H1 (cell line): ENCODE results near the gene PJVK. TPM values are rescaled to one million over a fixed set of nuclear protein-coding genes. Genes with fewer than 3 reads are reported as not detected.
A peak's percentile ranks its signal among the peaks of the same experiment; 100 is the strongest.

ENCODE experiments used
- CTCF ChIA-PET: fragments of 300-600 bp; sonication (Branson Sonifier 250); formaldehyde crosslinking; loops from one replicate; lab custom pipeline; 2021; ENCODE audit not compliant: partially characterized antibody; lab: Charles Lee
- POLR2A ChIA-PET: fragments of 300-600 bp; sonication (Branson Sonifier 250); formaldehyde crosslinking; loops from one replicate; lab custom pipeline; 2021; ENCODE audit warnings: inconsistent platforms; ENCODE audit not compliant: partially characterized antibody; lab: Charles Lee
- DNase-seq, 2 experiments: peaks; one replicate each; pipeline versions ENCODE4 v3.0.0 to v3.0.0-alpha.2; 2010 to 2022; ENCODE audit warnings: low spot score in 2 of 2, low read depth in 1 of 2, mixed read lengths in 1 of 2
- FAIRE-seq: peaks from 2 replicates; lab custom pipeline; 2011; peaks lifted over from hg19 to GRCh38; lab: Jason Lieb, UNC
- H2AFZ ChIP-seq: 2 replicates; pipeline ENCODE4 v1.8.1; 2012; ENCODE audit warnings: low read length, inconsistent platforms
- H2AK5ac ChIP-seq: 2 replicates; pipeline ENCODE4 v1.6.1; 2013; ENCODE audit warnings: low read depth, low read length
- H2BK120ac ChIP-seq: replicated peaks from 2 replicates; pipeline ENCODE3; 2013; ENCODE audit warnings: low read depth, low read length, inconsistent platforms
- H2BK12ac ChIP-seq: 2 replicates; pipeline ENCODE4 v1.6.1; 2013; ENCODE audit warnings: low read depth, low read length
- H2BK15ac ChIP-seq: 2 replicates; pipeline ENCODE4 v1.6.1; 2013; ENCODE audit warnings: low read length
- H2BK20ac ChIP-seq: 2 replicates; pipeline ENCODE4 v1.6.1; 2013; ENCODE audit warnings: low read length
- H2BK5ac ChIP-seq: 2 replicates; pipeline ENCODE4 v1.6.1; 2013; ENCODE audit warnings: low read depth, low read length
- H3K14ac ChIP-seq: 2 replicates; pipeline ENCODE4 v1.6.1; 2013; ENCODE audit warnings: inconsistent platforms; ENCODE audit not compliant: insufficient read length
- H3K18ac ChIP-seq: 2 replicates; pipeline ENCODE4 v1.6.1; 2013; ENCODE audit warnings: low read length; ENCODE audit errors: extremely low read depth
- H3K23ac ChIP-seq: 2 replicates; pipeline ENCODE4 v1.6.1; 2013; ENCODE audit warnings: inconsistent platforms; ENCODE audit not compliant: insufficient read length
- H3K23me2 ChIP-seq: 2 replicates; pipeline ENCODE4 v1.6.1; 2013; ENCODE audit warnings: low read depth, low read length
- H3K27ac ChIP-seq: 2 replicates; pipeline ENCODE4 v1.6.1; 2011; ENCODE audit warnings: low read depth, low read length, inconsistent platforms
- H3K27me3 ChIP-seq, 4 experiments: replicated peaks in 1 of 4; 1 replicate in 1 of 4; 2 replicates in 3 of 4; pipeline versions ENCODE4 v1.6.1 to v1.8.1; 2011 to 2013; ENCODE audit warnings: low read length in 3 of 4, mild to moderate bottlenecking in 3 of 4, inconsistent platforms in 2 of 4, mixed read lengths in 2 of 4, moderate library complexity in 1 of 4; ENCODE audit not compliant: control insufficient read depth in 3 of 4, insufficient read depth in 3 of 4; ENCODE audit errors: extremely low read depth in 1 of 4
- H3K36me3 ChIP-seq, 4 experiments: 2 replicates each; pipeline versions ENCODE4 v1.6.1 to v1.8.1; 2011 to 2013; ENCODE audit warnings: mild to moderate bottlenecking in 4 of 4, low read length in 3 of 4, moderate library complexity in 2 of 4, control low read depth in 1 of 4, inconsistent platforms in 1 of 4; ENCODE audit not compliant: insufficient read depth in 4 of 4, control insufficient read depth in 2 of 4
- H3K4ac ChIP-seq: replicated peaks from 2 replicates; pipeline ENCODE3; 2013; ENCODE audit warnings: low read length, low read depth, mixed read lengths, inconsistent platforms; ENCODE audit not compliant: insufficient read length
- H3K4me1 ChIP-seq, 4 experiments: replicated peaks in 1 of 4; 1 replicate in 1 of 4; 2 replicates in 3 of 4; pipeline versions ENCODE4 v1.6.1 to v1.8.1; 2011 to 2013; ENCODE audit warnings: low read length in 3 of 4, inconsistent platforms in 2 of 4, mixed read lengths in 1 of 4; ENCODE audit not compliant: insufficient read depth in 4 of 4, control insufficient read depth in 3 of 4
- H3K4me2 ChIP-seq, 2 experiments: 2 replicates each; pipeline versions ENCODE4 v1.6.1 to v1.8.1; 2011 to 2013; ENCODE audit warnings: low read depth in 2 of 2, low read length in 2 of 2, control low read depth in 1 of 2, inconsistent platforms in 1 of 2, mild to moderate bottlenecking in 1 of 2; ENCODE audit not compliant: insufficient read depth in 1 of 2
- H3K4me3 ChIP-seq, 4 experiments: fragments of 200-600, 300-600 bp in 1 of 4; sonication (generic), shearing (Covaris generic), sonication (Bioruptor Twin) in 1 of 4; 2 replicates each; pipeline versions ENCODE4 v1.5.1 to v1.8.1; 2011 to 2016; ENCODE audit warnings: low read length in 4 of 4, low read depth in 3 of 4, control low read depth in 2 of 4, inconsistent platforms in 2 of 4, mild to moderate bottlenecking in 2 of 4, mixed read lengths in 1 of 4, moderate library complexity in 1 of 4; ENCODE audit not compliant: insufficient read depth in 2 of 4; ENCODE audit errors: extremely low read depth in 1 of 4
- H3K56ac ChIP-seq: replicated peaks from 2 replicates; pipeline ENCODE3; 2013; ENCODE audit warnings: low read depth, mild to moderate bottlenecking, mixed read lengths, low read length, inconsistent platforms; ENCODE audit not compliant: insufficient read length
- H3K79me1 ChIP-seq: 2 replicates; pipeline ENCODE4 v1.6.1; 2013; ENCODE audit warnings: low read depth, low read length, control low read depth
- H3K79me2 ChIP-seq, 2 experiments: 2 replicates each; pipeline versions ENCODE4 v1.6.1 to v1.8.1; 2012 to 2013; ENCODE audit warnings: low read length in 2 of 2, mild to moderate bottlenecking in 2 of 2, inconsistent platforms in 1 of 2; ENCODE audit not compliant: insufficient read depth in 2 of 2, control insufficient read depth in 1 of 2
- H3K9ac ChIP-seq, 4 experiments: replicated peaks in 1 of 4; 1 replicate in 1 of 4; 2 replicates in 3 of 4; pipeline versions ENCODE4 v1.6.1 to v1.8.1; 2011 to 2013; ENCODE audit warnings: low read depth in 3 of 4, low read length in 3 of 4, control low read depth in 2 of 4, mild to moderate bottlenecking in 2 of 4, moderate library complexity in 2 of 4, inconsistent platforms in 1 of 4; ENCODE audit errors: extremely low read depth in 1 of 4
- H3K9me3 ChIP-seq, 2 experiments: 2 replicates each; pipeline versions ENCODE4 v1.6.1 to v1.8.1; 2012 to 2013; ENCODE audit warnings: mild to moderate bottlenecking in 2 of 2, moderate library complexity in 2 of 2, control low read depth in 1 of 2, inconsistent platforms in 1 of 2, low read depth in 1 of 2, low read length in 1 of 2, mixed read lengths in 1 of 2; ENCODE audit not compliant: insufficient read depth in 2 of 2
- H4K20me1 ChIP-seq, 2 experiments: replicated peaks in 1 of 2; 2 replicates each; pipeline versions ENCODE3 to v1.8.1; 2011 to 2013; ENCODE audit warnings: inconsistent platforms in 2 of 2, low read length in 2 of 2, mild to moderate bottlenecking in 1 of 2; ENCODE audit not compliant: insufficient read depth in 2 of 2, control insufficient read depth in 1 of 2
- H4K5ac ChIP-seq: 2 replicates; pipeline ENCODE4 v1.6.1; 2013; ENCODE audit warnings: low read length, low read depth, mixed read lengths, inconsistent platforms; ENCODE audit not compliant: insufficient read length
- H4K8ac ChIP-seq: 2 replicates; pipeline ENCODE4 v1.8.0; 2013; ENCODE audit warnings: mild to moderate bottlenecking, moderate library complexity, low read length, inconsistent platforms; ENCODE audit not compliant: insufficient read depth; ENCODE audit errors: extremely low read depth
- H4K91ac ChIP-seq: replicated peaks from 2 replicates; pipeline ENCODE3; 2013; ENCODE audit warnings: low read length, mixed read lengths, inconsistent platforms; ENCODE audit not compliant: insufficient read length
- POLR2A ChIP-seq, 2 experiments: IDR thresholded peaks; 1 replicate in 1 of 2; 2 replicates in 1 of 2; pipeline ENCODE4 v1.6.1; 2011; ENCODE audit warnings: low read depth in 2 of 2, low read length in 2 of 2, mild to moderate bottlenecking in 2 of 2; ENCODE audit errors: control extremely low read depth in 1 of 2
- SRF ChIP-seq: IDR thresholded peaks from 2 replicates; pipeline ENCODE4 v1.6.1; 2011; ENCODE audit warnings: mild to moderate bottlenecking, low read depth, low read length, moderate library complexity
- WGBS, 2 experiments: shearing (Covaris generic) in 1 of 2; methylation state at CpG; one replicate each; pipeline versions ENCODE4 v1.1.6 to v1.1.7; 2013 to 2015; ENCODE audit warnings: low lambda C conversion rate in 2 of 2, mixed read lengths in 2 of 2, inconsistent platforms in 1 of 2, low coverage in 1 of 2, missing lambda C conversion rate in 1 of 2; ENCODE audit not compliant: insufficient replicate concordance in 2 of 2, insufficient coverage in 1 of 2, insufficient read length in 1 of 2; ENCODE audit errors: extremely low coverage in 1 of 2, missing lambda C conversion rate in 1 of 2; 5-methylcytosine and 5-hydroxymethylcytosine counted together
- polyA plus RNA-seq, 7 experiments: library from polyadenylated mRNA; depleted of rRNA in 3 of 7; stranded (reverse) in 5 of 7; unstranded in 2 of 7; fragments of >200 nt in 5 of 7; fragments of 200-250 nt in 2 of 7; gene quantifications; 1 replicate in 5 of 7; 2 replicates in 1 of 7; 4 replicates in 1 of 7; pipeline versions ENCODE4 v1.2.1 to v1.2.3, GENCODE V29; 2011 to 2013; ENCODE audit warnings: missing spikeins in 2 of 7, mixed read lengths in 2 of 7
- total RNA-seq: library from RNA; stranded (reverse); fragmentation: NEBNext Ultra II Directional; extraction: Animal tissue kit (Norgen Biotek cat#: 25700); gene quantifications from 2 replicates; pipeline ENCODE4 v1.2.1, GENCODE V29; 2021

PJVK gene
- total and polyA plus RNA-seq, 2 of the 8 experiments (the other 6 are each of a cell fraction or from before 2014, with no cell fraction given): 2.4 to 2.8 TPM

GRCh38 chr2:178479758-178480226 is 28.6 kb downstream of the PJVK start:
- Histone ChIP-seq H4K20me1 (peaks cover 2 to 3% of the 10 kb centered on the region in 2 experiments), H2BK12ac (no peak overlapping the region; the same call in 1 of the 2 replicates), H3K56ac (no peak overlapping the region), H3K27ac (no peak overlapping the region), H3K4me2 (peak overlapping the region; percentile 59 to 92), H2AFZ (no peak overlapping the region), H3K9ac (peak overlapping the region in 2 of 4 experiments; percentile 40 to 59; a peak in 3 of 7 replicates), H4K8ac (no peak overlapping the region), H3K27me3 (no peaks in the 10 kb centered on the region; a peak in 2 of 7 replicates), H3K4ac (no peak overlapping the region), H4K5ac (no peak overlapping the region), H2BK5ac (no peak overlapping the region), H3K23ac (no peak overlapping the region), H3K79me2 (peaks cover 0 to 33% of the 10 kb centered on the region in 2 experiments; a peak in 2 of 4 replicates), H3K4me3 (peak overlapping the region; percentile 50 to 83 (median 76)), H4K91ac (no peak overlapping the region), H2AK5ac (no peak overlapping the region), H3K9me3 (no peaks in the 10 kb centered on the region), H3K36me3 (no peaks in the 10 kb centered on the region), H3K18ac (peak overlapping the region; percentile 60), H2BK120ac (no peak overlapping the region), H3K14ac (no peak overlapping the region), H3K4me1 (peaks cover 0 to 12% (median 4%) of the 10 kb centered on the region in 4 experiments; a peak in 3 of 7 replicates), H3K23me2 (peaks cover 9% of the 10 kb centered on the region), H2BK15ac (peak overlapping the region; percentile 49; the same call in 1 of the 2 replicates), H3K79me1 (peaks cover 2% of the 10 kb centered on the region; the same call in 1 of the 2 replicates), H2BK20ac (no peak overlapping the region)
- CTCF ChIA-PET: interaction anchor here (0.6 to 1.3 kb wide), 7 partner anchors 10 to 57 kb away, joined by 3 to 4 read pairs (median 3); partner anchors contain the start of gene PRKRA
- 23% methylated on average over 19 of the region's 19 CpGs; no CpG with 5 or more reads in 1 of the 2 experiments for WGBS, 2 experiments
- DNase-seq (no peak), FAIRE-seq (no peak)
- POLR2A ChIA-PET: interaction anchor here (0.6 to 2.5 kb wide), 5 partner anchors 24 to 1004 kb away, joined by 3 to 17 read pairs (median 3); partner anchors contain the start of genes PJVK and PRKRA
- TF ChIP-seq SRF (no peak), POLR2A (IDR thresholded peaks at IDR 0.05; ENCODE audit: control extremely low read depth in 1 of 2, low read depth in 2 of 2, low read length in 2 of 2) (peak in 1 of 2 experiments; percentile 15; a peak in 1 of 3 replicates)
